Adrenal gland (tissue), 5 donors: ENCODE results near the gene DENND5A.

Experiments
- POLR2A ChIP-seq, 2 donors: fragments of 450-650 bp; IDR thresholded peaks; one replicate each; pipeline ENCODE4 v1.6.1; 2017; ENCODE audit warnings: antibody characterized with exemption in 2 of 2, mild to moderate bottlenecking in 2 of 2, moderate library complexity in 1 of 2
- TF ChIP-seq, protein P1 (sequence below), 6 experiments: fragments of 450-650 bp in 4 of 6; fragments of 200-600 bp in 2 of 6; sonication (generic) in 1 of 6; IDR thresholded peaks; 1 replicate in 5 of 6; 2 replicates in 1 of 6; pipeline versions ENCODE4 v1.5.1 to v1.8.0; 2016 to 2021; ENCODE audit warnings: antibody characterized with exemption in 6 of 6, mild to moderate bottlenecking in 2 of 6, moderate library complexity in 1 of 6
- donor health status: DM: no; HTN: no; CAD: no.

DNA sequence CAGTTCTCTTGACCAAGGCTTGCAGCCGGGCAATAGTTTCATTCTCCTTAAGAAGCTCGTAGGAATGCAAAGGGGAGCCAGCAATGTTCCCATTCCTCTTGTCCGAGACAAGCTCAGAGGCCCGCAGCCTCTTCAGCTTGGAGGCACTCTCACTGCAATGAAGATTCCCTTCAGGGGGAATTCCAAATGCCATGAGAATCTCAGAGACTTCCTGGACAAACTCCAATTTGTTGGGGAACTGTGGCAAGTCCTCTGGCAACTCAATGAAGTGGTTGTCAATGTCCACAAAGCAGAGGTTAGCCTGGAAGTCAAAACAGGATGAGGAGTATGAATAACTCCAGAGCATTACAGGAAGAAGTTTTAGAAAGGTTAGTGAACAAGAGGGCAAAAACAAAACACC is 84.4 kb downstream of the DENND5A start:
- TF ChIP-seq, protein P1, sequence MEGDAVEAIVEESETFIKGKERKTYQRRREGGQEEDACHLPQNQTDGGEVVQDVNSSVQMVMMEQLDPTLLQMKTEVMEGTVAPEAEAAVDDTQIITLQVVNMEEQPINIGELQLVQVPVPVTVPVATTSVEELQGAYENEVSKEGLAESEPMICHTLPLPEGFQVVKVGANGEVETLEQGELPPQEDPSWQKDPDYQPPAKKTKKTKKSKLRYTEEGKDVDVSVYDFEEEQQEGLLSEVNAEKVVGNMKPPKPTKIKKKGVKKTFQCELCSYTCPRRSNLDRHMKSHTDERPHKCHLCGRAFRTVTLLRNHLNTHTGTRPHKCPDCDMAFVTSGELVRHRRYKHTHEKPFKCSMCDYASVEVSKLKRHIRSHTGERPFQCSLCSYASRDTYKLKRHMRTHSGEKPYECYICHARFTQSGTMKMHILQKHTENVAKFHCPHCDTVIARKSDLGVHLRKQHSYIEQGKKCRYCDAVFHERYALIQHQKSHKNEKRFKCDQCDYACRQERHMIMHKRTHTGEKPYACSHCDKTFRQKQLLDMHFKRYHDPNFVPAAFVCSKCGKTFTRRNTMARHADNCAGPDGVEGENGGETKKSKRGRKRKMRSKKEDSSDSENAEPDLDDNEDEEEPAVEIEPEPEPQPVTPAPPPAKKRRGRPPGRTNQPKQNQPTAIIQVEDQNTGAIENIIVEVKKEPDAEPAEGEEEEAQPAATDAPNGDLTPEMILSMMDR (IDR thresholded peaks at IDR 0.05): no peak
- TF ChIP-seq POLR2A (IDR thresholded peaks at IDR 0.05): no peak
